SU-DHL-6 (cell line): ENCODE data around the gene FAM163B.

ENCODE experiments used
- CTCF ChIP-seq: fragments of 200-600 bp; sonication (generic); IDR thresholded peaks from one replicate; pipeline ENCODE4 v1.5.1; 2017; ENCODE audit warnings: antibody characterized with exemption, mild to moderate bottlenecking, low read length, moderate library complexity; ENCODE audit not compliant: insufficient read depth, poor library complexity, severe bottlenecking
- EZH2phosphoT487 ChIP-seq: fragments of 200-600 bp; sonication (generic), shearing (Covaris generic); conservative IDR thresholded peaks from 2 replicates; pipeline ENCODE4 v1.6.1; 2018; ENCODE audit warnings: mild to moderate bottlenecking, antibody characterized with exemption, low read length, moderate library complexity, mixed read lengths

- TF ChIP-seq CTCF: no peak
- TF ChIP-seq EZH2phosphoT487: no peak
Measured at GRCh38 chr9:133641396-133641655, 32.1 kb upstream of the FAM163B start.
